Right lobe of liver (tissue), 6 donors: ENCODE results near the gene RERE. TPM values are rescaled to one million over a fixed set of nuclear protein-coding genes. Genes with fewer than 3 reads are reported as not detected.
"Not testable (repeated sequence)": the region's sequence is repeated elsewhere in the genome, so short reads cannot be mapped to it uniquely, and the experiment has no call there.

ENCODE experiments used
- ATAC-seq, 4 donors: fragments of 200-7000 bp; cut with Tn5 transposase; one replicate each; pipeline ENCODE4 v1.9.1; 2020; ENCODE audit warnings: mild to moderate bottlenecking in 4 of 4, moderate library complexity in 4 of 4
- DNase-seq, 3 donors: peaks; one replicate each; pipeline ENCODE4 v3.0.0-alpha.2; 2020
- H3K27ac ChIP-seq, 3 donors: fragments of 200-600 bp; one replicate each; pipeline ENCODE4 v1.8.0; 2022
- H3K27me3 ChIP-seq, 2 donors: fragments of 200-600 bp; one replicate each; pipeline ENCODE4 v1.8.0; 2022
- H3K36me3 ChIP-seq, 4 donors: fragments of 200-600 bp; sonication (generic) in 1 of 4; one replicate each; pipeline versions ENCODE4 v1.5.1 to v1.8.0; 2017 to 2022; ENCODE audit warnings: control low read depth in 1 of 4
- H3K4me1 ChIP-seq, 4 donors: fragments of 200-600 bp; sonication (generic) in 1 of 4; one replicate each; pipeline versions ENCODE4 v1.5.1 to v1.8.0; 2017 to 2022; ENCODE audit warnings: control low read depth in 1 of 4
- H3K4me3 ChIP-seq, 3 donors: fragments of 200-600 bp; one replicate each; pipeline ENCODE4 v1.8.0; 2022
- H3K9me3 ChIP-seq, 4 donors: fragments of 200-600 bp; sonication (generic) in 1 of 4; one replicate each; pipeline versions ENCODE4 v1.5.1 to v1.8.0; 2017 to 2022; ENCODE audit warnings: control low read depth in 1 of 4
- POLR2A ChIP-seq: fragments of 450-650 bp; IDR thresholded peaks from one replicate; pipeline ENCODE4 v1.6.1; 2017; ENCODE audit warnings: antibody characterized with exemption, mild to moderate bottlenecking
- WGBS: methylation state at CpG from one replicate; pipeline ENCODE4 v1.1.6; 2018; ENCODE audit warnings: low coverage, low lambda C conversion rate; ENCODE audit not compliant: insufficient coverage; ENCODE audit errors: missing lambda C conversion rate; 5-methylcytosine and 5-hydroxymethylcytosine counted together
- intact Hi-C, 2 donors: fragments of 100-400 bp; cut with DNase I; formaldehyde crosslinking; loops; one replicate each; pipeline versions ENCODE4 v1.11.2 to v1.14.1; 2022
- total RNA-seq, 6 experiments: library from RNA; depleted of rRNA in 2 of 6; stranded (reverse); fragments of >200 nt in 2 of 6; fragmentation: NEBNext Ultra II Directional in 3 of 6; extraction: Animal tissue kit (Norgen Biotek cat#: 25700) in 3 of 6; gene quantifications; one replicate each; pipeline versions ENCODE4 v1.1.0 to v1.2.4, GENCODE V29; 2016 to 2023
- TF ChIP-seq, protein P1 (sequence below), 4 donors: fragments of 200-600 bp in 3 of 4; fragments of 450-650 bp in 1 of 4; IDR thresholded peaks; one replicate each; pipeline versions ENCODE4 v1.5.1 to v1.8.0; 2016 to 2022; ENCODE audit warnings: antibody characterized with exemption in 4 of 4, mild to moderate bottlenecking in 2 of 4
- donor health status: DM: no; HTN: yes; CAD: no.
- donor health status: DM: no; HTN: no; CAD: no.
- donor health status: DM: no; HTN: no; CAD: no.
- donor health status: DM: no; HTN: yes; CAD: no.
- donor health status: DM: no; HTN: yes; CAD: no.

RERE gene
- total RNA-seq, 6 experiments from 2014 or later, result 17.5 to 38.4 (median 25.0) TPM

DNA sequence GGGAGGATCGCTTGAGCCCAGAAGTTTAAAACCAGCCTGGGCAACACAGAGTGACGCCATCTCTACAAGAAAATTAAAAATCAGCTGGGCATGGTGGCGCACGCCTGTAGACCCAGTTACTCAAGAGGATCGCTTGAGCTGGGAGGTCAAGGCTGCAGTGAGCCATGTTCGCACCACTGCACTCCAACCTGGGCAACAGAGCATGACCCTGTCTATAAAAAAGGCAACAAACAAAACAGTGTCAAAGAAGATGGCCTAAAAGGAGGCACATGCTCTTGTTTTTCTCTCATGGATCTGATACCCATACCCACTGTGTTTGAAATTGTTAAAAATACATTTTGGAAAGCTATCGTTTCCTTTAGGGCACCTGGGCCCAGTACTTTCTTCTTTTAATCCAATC, 307.9 kb downstream of the RERE start:
- Histone ChIP-seq H3K4me3 (no peak overlapping the region), H3K36me3 (peaks cover 0 to 5% (median 0%) of the 10 kb centered on the region in 4 donors), H3K27me3 (no peaks in the 10 kb centered on the region), H3K9me3 (no peaks in the 10 kb centered on the region), H3K4me1 (peaks cover 0 to 4% (median 0%) of the 10 kb centered on the region in 4 donors), H3K27ac (peak overlapping the region in 1 of 3 donors; percentile 20)
- intact Hi-C loops, result no loop called here
- WGBS, result 94% methylated on average over 7 of the region's 7 CpGs
- DNase-seq (peak in 1 of 3 donors; percentile 23), ATAC-seq (no peak)
- TF ChIP-seq, protein P1, sequence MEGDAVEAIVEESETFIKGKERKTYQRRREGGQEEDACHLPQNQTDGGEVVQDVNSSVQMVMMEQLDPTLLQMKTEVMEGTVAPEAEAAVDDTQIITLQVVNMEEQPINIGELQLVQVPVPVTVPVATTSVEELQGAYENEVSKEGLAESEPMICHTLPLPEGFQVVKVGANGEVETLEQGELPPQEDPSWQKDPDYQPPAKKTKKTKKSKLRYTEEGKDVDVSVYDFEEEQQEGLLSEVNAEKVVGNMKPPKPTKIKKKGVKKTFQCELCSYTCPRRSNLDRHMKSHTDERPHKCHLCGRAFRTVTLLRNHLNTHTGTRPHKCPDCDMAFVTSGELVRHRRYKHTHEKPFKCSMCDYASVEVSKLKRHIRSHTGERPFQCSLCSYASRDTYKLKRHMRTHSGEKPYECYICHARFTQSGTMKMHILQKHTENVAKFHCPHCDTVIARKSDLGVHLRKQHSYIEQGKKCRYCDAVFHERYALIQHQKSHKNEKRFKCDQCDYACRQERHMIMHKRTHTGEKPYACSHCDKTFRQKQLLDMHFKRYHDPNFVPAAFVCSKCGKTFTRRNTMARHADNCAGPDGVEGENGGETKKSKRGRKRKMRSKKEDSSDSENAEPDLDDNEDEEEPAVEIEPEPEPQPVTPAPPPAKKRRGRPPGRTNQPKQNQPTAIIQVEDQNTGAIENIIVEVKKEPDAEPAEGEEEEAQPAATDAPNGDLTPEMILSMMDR (IDR thresholded peaks at IDR 0.05), result no peak
- TF ChIP-seq POLR2A, result no peak

DNA sequence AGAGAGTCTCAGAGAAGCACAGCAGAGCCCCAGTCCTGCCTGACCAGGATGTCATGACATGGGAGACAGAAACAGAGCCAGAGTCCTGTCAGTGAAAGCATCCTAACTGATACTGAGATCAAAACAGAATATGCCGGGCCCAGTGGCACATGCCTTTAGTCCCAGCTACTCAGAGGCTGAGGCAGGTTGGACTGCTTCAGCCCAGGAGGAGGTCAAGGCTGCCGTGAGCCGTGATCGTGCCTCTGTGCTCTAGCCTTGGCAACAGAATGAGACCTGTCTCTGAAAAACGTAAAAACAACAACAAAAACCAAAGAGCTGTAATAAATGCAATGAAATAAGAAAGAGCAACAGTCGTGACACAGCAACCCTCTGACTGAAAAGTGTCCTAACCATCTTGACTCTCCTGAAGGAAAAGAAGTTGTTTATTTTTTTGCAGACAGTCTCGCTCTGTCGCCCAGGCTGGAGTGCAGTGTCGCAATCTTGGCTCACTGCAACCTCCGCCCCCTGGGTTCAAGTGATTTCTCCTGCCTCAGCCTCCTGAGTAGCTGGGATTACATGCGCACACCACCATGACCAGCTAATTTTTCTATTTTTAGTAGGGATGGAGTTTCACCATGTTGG, 310.3 kb downstream of the RERE start:
- intact Hi-C loops, result no loop called here
- H3K36me3 ChIP-seq, result peaks cover 0 to 5% (median 0%) of the 10 kb centered on the region in 4 donors
- no peak overlapping the region for H3K27ac ChIP-seq
- no peaks in the 10 kb centered on the region for H3K27me3 ChIP-seq
- TF ChIP-seq, protein P1 (IDR thresholded peaks at IDR 0.05), result no peak
- TF ChIP-seq POLR2A, result no peak
- ATAC-seq (no peak), DNase-seq (no peak)
- 71% methylated on average over 6 of the region's 11 CpGs for WGBS
- no peak overlapping the region for H3K4me3 ChIP-seq
- no peaks in the 10 kb centered on the region for H3K9me3 ChIP-seq
- H3K4me1 ChIP-seq, result peaks cover 0 to 4% (median 0%) of the 10 kb centered on the region in 4 donors

DNA sequence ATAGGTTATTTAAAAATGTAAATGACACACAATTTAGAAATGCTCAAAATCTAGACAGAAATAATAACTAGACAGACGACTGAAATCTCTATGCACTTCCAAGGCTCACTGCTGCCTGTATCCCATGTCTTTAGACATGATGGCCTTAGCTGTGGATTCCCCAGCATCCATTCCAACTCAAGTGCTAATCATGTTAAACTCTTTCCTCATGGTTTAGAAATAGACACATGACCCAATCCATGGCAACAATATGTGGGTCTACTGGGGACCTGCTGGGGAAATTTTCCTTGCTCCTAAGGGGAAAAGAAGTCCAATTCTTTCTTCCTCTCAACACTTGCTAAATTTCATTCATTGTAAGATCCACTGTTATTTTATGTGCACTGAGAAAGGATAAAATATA, 311.0 kb downstream of the RERE start:
- WGBS, result 82% methylated on average over 1 of the region's 1 CpG
- H3K36me3 ChIP-seq, result peaks cover 0 to 5% (median 0%) of the 10 kb centered on the region in 4 donors
- TF ChIP-seq, protein P1 (IDR thresholded peaks at IDR 0.05), result no peak
- no peaks in the 10 kb centered on the region for H3K9me3 ChIP-seq
- no peak overlapping the region for H3K27ac ChIP-seq
- H3K4me3 ChIP-seq, result no peak overlapping the region
- DNase-seq (no peak), ATAC-seq (no peak)
- intact Hi-C loops, result no loop called here
- no peaks in the 10 kb centered on the region for H3K27me3 ChIP-seq
- H3K4me1 ChIP-seq, result peaks cover 0 to 4% (median 0%) of the 10 kb centered on the region in 4 donors

DNA sequence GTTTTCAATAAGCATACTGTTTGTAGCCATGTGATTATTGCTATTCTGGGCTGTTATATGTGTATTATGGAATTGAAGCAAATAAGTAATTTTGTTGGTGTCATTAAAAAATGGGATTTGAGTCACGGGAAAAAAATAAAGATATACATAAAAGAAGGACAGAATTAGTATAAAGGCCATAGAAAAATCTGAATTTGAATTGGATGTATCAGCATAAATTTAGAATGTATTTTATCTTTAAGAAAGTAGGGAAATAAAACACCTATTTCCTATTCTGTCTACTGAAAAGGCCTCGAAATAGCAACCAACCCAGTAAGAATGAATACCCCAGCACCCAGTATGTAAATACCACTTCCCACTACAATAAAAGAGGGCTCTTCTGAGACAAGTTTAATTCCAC, 313.6 kb downstream of the RERE start:
- DNase-seq (no peak), ATAC-seq (no peak)
- H3K36me3 ChIP-seq, result peaks cover 0 to 5% (median 0%) of the 10 kb centered on the region in 4 donors
- H3K27ac ChIP-seq, result no peak overlapping the region
- H3K27me3 ChIP-seq, result no peaks in the 10 kb centered on the region
- no peak for TF ChIP-seq POLR2A
- TF ChIP-seq, protein P1 (IDR thresholded peaks at IDR 0.05), result no peak
- no peak overlapping the region for H3K4me3 ChIP-seq
- intact Hi-C loops, result no loop called here
- peaks cover 0 to 4% (median 0%) of the 10 kb centered on the region in 4 donors for H3K4me1 ChIP-seq
- H3K9me3 ChIP-seq, result no peaks in the 10 kb centered on the region
- 83% methylated on average over 2 of the region's 2 CpGs for WGBS

DNA sequence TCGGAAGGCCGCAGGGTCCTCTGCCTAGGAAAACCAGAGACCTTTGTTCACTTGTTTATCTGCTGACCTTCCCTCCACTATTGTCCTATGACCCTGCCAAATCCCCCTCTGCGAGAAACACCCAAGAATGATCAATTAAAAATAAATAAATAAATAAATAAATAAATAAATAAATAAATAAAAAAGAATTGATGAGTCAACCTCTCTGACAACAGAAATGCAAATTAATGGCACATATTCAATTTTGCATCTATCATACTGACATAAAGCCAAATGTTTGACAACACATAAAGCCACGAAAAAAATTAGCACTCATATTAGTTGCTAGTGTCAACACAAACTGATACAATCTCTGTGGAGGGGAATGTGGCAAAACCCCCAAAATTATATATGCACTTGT, 314.5 kb downstream of the RERE start:
- H3K9me3 ChIP-seq, H3K27ac ChIP-seq, H3K4me1 ChIP-seq, H3K36me3 ChIP-seq, H3K4me3 ChIP-seq, intact Hi-C loops, DNase-seq, ATAC-seq, H3K27me3 ChIP-seq: not testable (repeated sequence)
- WGBS, result 64% methylated on average over 2 of the region's 4 CpGs
